MM.1S (cell line): ENCODE data around the gene CDK17.

ENCODE experiments used
- EZH2phosphoT487 ChIP-seq: fragments of 300-600 bp; sonication (generic); IDR thresholded peaks from 2 replicates; pipeline ENCODE4 v1.6.1; 2018; ENCODE audit warnings: antibody characterized with exemption, low read length
- TF ChIP-seq, protein P1 (sequence below): fragments of 300-600 bp; sonication (generic); IDR thresholded peaks from 2 replicates; pipeline ENCODE4 v1.5.1; 2016; ENCODE audit warnings: antibody characterized with exemption, low read length, mixed read lengths

DNA sequence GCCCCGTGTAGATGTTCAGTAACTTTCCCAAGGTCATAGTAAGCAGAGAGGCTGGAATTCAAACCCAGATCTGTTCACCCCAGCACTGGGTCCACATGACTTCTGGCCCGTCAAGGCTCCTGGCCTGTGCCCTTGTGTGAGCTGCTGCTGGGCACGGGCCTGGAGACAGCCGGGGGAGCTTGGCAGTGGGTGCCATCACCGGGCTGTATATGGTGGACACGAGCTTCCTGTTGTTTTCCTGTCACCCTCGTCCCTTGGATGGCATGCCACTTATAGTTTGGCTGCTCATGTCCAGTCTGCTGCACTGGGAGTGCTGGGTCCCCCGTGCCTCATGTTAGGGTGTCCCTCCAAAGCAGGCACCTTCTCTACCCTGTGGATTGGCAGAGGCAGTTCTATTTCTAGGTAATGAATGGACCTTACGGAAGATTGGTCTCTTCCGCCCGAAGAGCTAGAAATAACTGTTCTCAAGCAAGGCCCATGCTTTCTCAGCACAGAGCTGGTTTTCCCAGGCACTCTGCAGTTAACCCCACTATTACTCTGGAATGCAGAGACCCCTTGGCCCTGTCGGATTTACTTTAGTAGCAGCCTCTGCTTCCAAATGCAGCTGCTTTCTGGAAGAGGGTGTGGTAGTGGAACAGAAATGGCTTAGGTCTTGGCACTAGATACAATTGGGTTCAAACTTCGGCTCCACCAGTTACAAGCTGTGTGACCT lies 161.7 kb downstream of the CDK17 start:
- TF ChIP-seq, protein P1, sequence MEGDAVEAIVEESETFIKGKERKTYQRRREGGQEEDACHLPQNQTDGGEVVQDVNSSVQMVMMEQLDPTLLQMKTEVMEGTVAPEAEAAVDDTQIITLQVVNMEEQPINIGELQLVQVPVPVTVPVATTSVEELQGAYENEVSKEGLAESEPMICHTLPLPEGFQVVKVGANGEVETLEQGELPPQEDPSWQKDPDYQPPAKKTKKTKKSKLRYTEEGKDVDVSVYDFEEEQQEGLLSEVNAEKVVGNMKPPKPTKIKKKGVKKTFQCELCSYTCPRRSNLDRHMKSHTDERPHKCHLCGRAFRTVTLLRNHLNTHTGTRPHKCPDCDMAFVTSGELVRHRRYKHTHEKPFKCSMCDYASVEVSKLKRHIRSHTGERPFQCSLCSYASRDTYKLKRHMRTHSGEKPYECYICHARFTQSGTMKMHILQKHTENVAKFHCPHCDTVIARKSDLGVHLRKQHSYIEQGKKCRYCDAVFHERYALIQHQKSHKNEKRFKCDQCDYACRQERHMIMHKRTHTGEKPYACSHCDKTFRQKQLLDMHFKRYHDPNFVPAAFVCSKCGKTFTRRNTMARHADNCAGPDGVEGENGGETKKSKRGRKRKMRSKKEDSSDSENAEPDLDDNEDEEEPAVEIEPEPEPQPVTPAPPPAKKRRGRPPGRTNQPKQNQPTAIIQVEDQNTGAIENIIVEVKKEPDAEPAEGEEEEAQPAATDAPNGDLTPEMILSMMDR: no peak
- TF ChIP-seq EZH2phosphoT487: no peak
